Neural cell (in vitro differentiated cells): ENCODE measurements around the gene NR2C2AP. TPM values are rescaled to one million over a fixed set of nuclear protein-coding genes. Genes with fewer than 3 reads are reported as not detected.

ENCODE experiments used
- H2AFZ ChIP-seq: fragments of 200-600, 300-800 bp; sonication (generic), shearing (Covaris generic); 2 replicates; pipeline ENCODE4 v1.6.0; 2014; ENCODE audit warnings: low read depth, mild to moderate bottlenecking, antibody characterized with exemption, low read length, moderate library complexity
- H3F3A ChIP-seq: fragments of 200-600 bp; shearing (Covaris generic); 2 replicates; pipeline ENCODE4 v1.6.1; 2016; ENCODE audit warnings: mild to moderate bottlenecking, moderate library complexity, mixed read lengths, antibody characterized with exemption, low read length; ENCODE audit not compliant: insufficient read depth, poor library complexity, severe bottlenecking
- H3K27ac ChIP-seq: fragments of 200-600, 300-800 bp; sonication (generic), shearing (Covaris generic); 2 replicates; pipeline ENCODE4 v1.5.1; 2014; ENCODE audit warnings: mild to moderate bottlenecking, low read length, moderate library complexity
- H3K27me3 ChIP-seq: fragments of 300-800, 200-600 bp; sonication (generic), shearing (Covaris generic); 2 replicates; pipeline ENCODE4 v1.6.0; 2014; ENCODE audit warnings: mild to moderate bottlenecking, low read depth, low read length, moderate library complexity; ENCODE audit not compliant: insufficient read depth
- H3K36me3 ChIP-seq: fragments of 300-800, 200-600 bp; sonication (generic), shearing (Covaris generic); 2 replicates; pipeline ENCODE4 v1.5.1; 2014; ENCODE audit warnings: mild to moderate bottlenecking, antibody characterized with exemption, low read length, moderate library complexity; ENCODE audit not compliant: insufficient read depth
- H3K4me2 ChIP-seq: fragments of 300-800, 200-600 bp; sonication (generic), shearing (Covaris generic); 2 replicates; pipeline ENCODE4 v1.6.0; 2014; ENCODE audit warnings: mild to moderate bottlenecking, low read length
- H3K4me3 ChIP-seq: fragments of 300-800, 200-600 bp; sonication (generic), shearing (Covaris generic); 2 replicates; pipeline ENCODE4 v1.5.1; 2014; ENCODE audit warnings: mild to moderate bottlenecking, low read length, moderate library complexity
- H3K79me2 ChIP-seq: fragments of 200-600 bp; shearing (Covaris generic); replicated peaks from 2 replicates; pipeline ENCODE4 v1.6.0; 2014; ENCODE audit warnings: mild to moderate bottlenecking, low read length, moderate library complexity; ENCODE audit not compliant: insufficient read depth
- H3K9ac ChIP-seq: fragments of 300-800, 200-600 bp; sonication (generic), shearing (Covaris generic); 2 replicates; pipeline ENCODE4 v1.6.1; 2016; ENCODE audit warnings: mild to moderate bottlenecking, low read length, mixed read lengths
- H3K9me2 ChIP-seq: fragments of 200-600 bp; shearing (Covaris generic); 2 replicates; pipeline ENCODE4 v1.6.1; 2016; ENCODE audit warnings: mild to moderate bottlenecking, low read length, mixed read lengths; ENCODE audit not compliant: insufficient read depth
- H3K9me3 ChIP-seq: fragments of 200-600, 300-800 bp; sonication (generic), shearing (Covaris generic); 2 replicates; pipeline ENCODE4 v1.6.1; 2016; ENCODE audit warnings: mild to moderate bottlenecking, mixed run types, low read length, moderate library complexity, mixed read lengths
- H4K20me1 ChIP-seq: fragments of 200-600 bp; shearing (Covaris generic); 2 replicates; pipeline ENCODE4 v1.6.1; 2016; ENCODE audit warnings: mild to moderate bottlenecking, mixed run types; ENCODE audit not compliant: insufficient read depth
- CTCF ChIP-seq: fragments of 450-650 bp; IDR thresholded peaks from 2 replicates; pipeline ENCODE4 v1.5.1; 2014; ENCODE audit warnings: antibody characterized with exemption, mild to moderate bottlenecking, moderate library complexity; ENCODE audit not compliant: poor library complexity, severe bottlenecking
- EP300 ChIP-seq: fragments of 450-650 bp; conservative IDR thresholded peaks from 2 replicates; pipeline ENCODE4 v1.6.1; 2014; ENCODE audit warnings: antibody characterized with exemption, mild to moderate bottlenecking, moderate library complexity; ENCODE audit not compliant: poor library complexity, severe bottlenecking
- EZH2 ChIP-seq: fragments of 200-600, 300-800 bp; shearing (Covaris generic), sonication (generic); IDR thresholded peaks from 2 replicates; pipeline ENCODE4 v1.6.1; 2014; ENCODE audit warnings: antibody characterized with exemption, low read length, borderline replicate concordance, mild to moderate bottlenecking; ENCODE audit not compliant: insufficient read depth, poor library complexity, severe bottlenecking
- MXI1 ChIP-seq: fragments of 450-650 bp; conservative IDR thresholded peaks from 2 replicates; pipeline ENCODE4 v1.6.1; 2014; ENCODE audit warnings: antibody characterized with exemption, mild to moderate bottlenecking; ENCODE audit not compliant: poor library complexity, severe bottlenecking
- POLR2AphosphoS5 ChIP-seq: IDR thresholded peaks from 2 replicates; pipeline ENCODE4 v1.6.1; 2012
- RAD21 ChIP-seq: fragments of 450-650 bp; conservative IDR thresholded peaks from 2 replicates; pipeline ENCODE4 v1.6.1; 2014; ENCODE audit warnings: antibody characterized with exemption, mild to moderate bottlenecking, moderate library complexity
- REST ChIP-seq: IDR thresholded peaks from 2 replicates; pipeline ENCODE4 v1.6.1; 2012; ENCODE audit warnings: borderline replicate concordance
- SMC3 ChIP-seq: fragments of 450-650 bp; conservative IDR thresholded peaks from 2 replicates; pipeline ENCODE4 v1.6.1; 2014; ENCODE audit warnings: antibody characterized with exemption, mild to moderate bottlenecking, moderate library complexity; ENCODE audit not compliant: poor library complexity
- TAF1 ChIP-seq: IDR thresholded peaks from 2 replicates; pipeline ENCODE4 v1.6.1; 2012; ENCODE audit warnings: low read depth
- polyA plus RNA-seq: library from polyadenylated mRNA; depleted of rRNA; stranded (reverse); fragments of >200 nt; gene quantifications from 2 replicates; pipeline ENCODE4 v1.2.3, GENCODE V29; 2014

The NR2C2AP gene
- polyA plus RNA-seq, 1 donor from 2014 or later: 15.1 TPM

DNA sequence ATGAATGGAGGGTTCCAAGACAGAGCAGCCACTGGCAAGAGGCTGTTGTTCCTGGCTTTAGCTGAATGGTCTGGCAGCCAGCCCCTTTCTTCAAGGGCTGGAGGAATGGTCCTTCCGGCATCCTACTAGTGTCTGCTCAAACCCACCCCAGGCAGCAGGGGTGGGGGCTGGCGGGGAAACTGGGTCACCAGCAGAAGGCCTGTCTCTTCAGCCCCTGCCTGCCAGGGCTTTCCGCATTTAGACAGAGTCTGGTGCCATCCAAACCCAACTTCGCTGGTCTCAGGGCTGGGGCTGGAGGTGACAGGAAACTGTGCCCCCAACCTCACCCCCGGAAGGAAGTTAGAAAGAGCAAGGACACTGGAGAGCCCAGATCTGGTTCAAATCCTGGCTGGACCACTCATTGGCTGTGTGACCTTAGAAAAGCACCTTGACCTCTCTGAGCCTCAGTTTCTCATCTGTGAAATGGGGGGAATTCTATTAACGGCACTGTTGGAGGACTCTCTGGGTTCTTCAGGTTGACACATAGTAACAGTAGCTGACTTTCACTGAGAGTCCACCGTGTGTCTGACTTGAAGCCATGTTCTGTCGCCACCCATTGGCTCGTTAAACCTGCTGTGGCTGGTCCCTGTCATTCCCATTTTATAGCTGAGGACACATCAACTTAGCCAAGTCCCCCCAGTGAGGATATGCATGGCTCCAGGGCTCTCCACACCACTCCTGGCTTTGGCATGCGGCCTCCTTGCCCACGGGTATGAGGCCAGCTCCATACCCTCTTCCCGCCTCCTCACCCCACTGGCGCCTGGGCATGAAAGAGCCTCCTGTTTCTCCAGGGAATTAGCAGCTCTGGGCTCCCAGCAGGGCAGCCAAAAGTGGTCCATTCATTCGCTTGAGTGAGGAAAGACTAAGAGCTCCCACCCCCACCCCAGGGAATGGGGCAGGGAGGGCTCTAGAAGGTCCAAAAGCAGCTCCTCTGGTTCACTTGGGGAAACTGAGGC, 2.5 kb upstream of the NR2C2AP start:
- no peak overlapping the region for H3K27ac ChIP-seq
- no peaks in the 10 kb centered on the region for H3K36me3 ChIP-seq
- H3K4me3 ChIP-seq: no peak overlapping the region
- no peaks in the 10 kb centered on the region for H3F3A ChIP-seq
- H3K9me3 ChIP-seq: no peaks in the 10 kb centered on the region
- no peaks in the 10 kb centered on the region for H3K27me3 ChIP-seq
- H2AFZ ChIP-seq: no peak overlapping the region
- H4K20me1 ChIP-seq: no peaks in the 10 kb centered on the region
- TF ChIP-seq SMC3 (no peak), REST (no peak), RAD21 (no peak), EZH2 (no peak), TAF1 (no peak), POLR2AphosphoS5 (no peak), MXI1 (no peak), CTCF (no peak), EP300 (no peak)
- no peak overlapping the region for H3K4me2 ChIP-seq
- H3K9ac ChIP-seq: no peak overlapping the region
- H3K9me2 ChIP-seq: no peaks in the 10 kb centered on the region
- no peaks in the 10 kb centered on the region for H3K79me2 ChIP-seq

DNA sequence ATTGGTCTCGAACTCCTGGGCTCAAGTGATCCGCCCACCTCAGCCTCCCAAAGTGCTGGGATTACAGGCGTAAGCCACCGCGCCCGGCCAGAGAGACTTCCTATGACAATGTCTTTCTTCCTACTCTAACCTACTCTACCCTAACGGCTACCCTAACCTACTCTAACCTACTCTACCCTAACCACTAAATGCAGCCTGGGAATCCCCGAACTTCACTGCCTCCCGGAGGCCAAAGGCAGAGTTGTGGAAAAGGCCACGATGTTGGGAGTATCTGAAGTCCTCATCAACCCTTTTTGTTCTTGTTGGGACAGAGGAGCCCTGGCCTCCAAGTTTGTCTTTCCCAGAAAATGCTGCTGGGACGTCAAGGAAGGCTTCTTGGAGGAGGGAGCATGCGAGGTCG, 967 bp upstream of the NR2C2AP start:
- no peak overlapping the region for H3K9ac ChIP-seq
- H2AFZ ChIP-seq: no peak overlapping the region
- TF ChIP-seq CTCF (no peak), POLR2AphosphoS5 (no peak), TAF1 (no peak), EZH2 (no peak), REST (no peak)
- no peak overlapping the region for H3K4me3 ChIP-seq
- H3K4me2 ChIP-seq: no peak overlapping the region
- no peaks in the 10 kb centered on the region for H3K9me3 ChIP-seq
- H3F3A ChIP-seq: no peaks in the 10 kb centered on the region
- no peaks in the 10 kb centered on the region for H3K36me3 ChIP-seq
- no peaks in the 10 kb centered on the region for H3K9me2 ChIP-seq
- H3K27me3 ChIP-seq: no peaks in the 10 kb centered on the region
- no peak overlapping the region for H3K27ac ChIP-seq
- H3K79me2 ChIP-seq: no peaks in the 10 kb centered on the region
- no peaks in the 10 kb centered on the region for H4K20me1 ChIP-seq
